ENCODE results near the gene TMEM238L.

GRCh38 chr17:10803830-10804475, at the start of gene TMEM238L:
- TF ChIP-seq CTCF (IDR thresholded peaks at IDR 0.05) (no peak), POLR2AphosphoS5 (IDR thresholded peaks at IDR 0.05; ENCODE audit: insufficient read depth in 1 of 2, low read depth in 1 of 2) (peak in 1 of 2 donors; percentile 33)

Measured in vagina (tissue), 2 donors.